Right atrium auricular region (tissue), 2 donors: Measurements from ENCODE around the gene MAP3K2. TPM values are rescaled to one million over a fixed set of nuclear protein-coding genes. Genes with fewer than 3 reads are reported as not detected.
"Not testable (repeated sequence)": the region's sequence is repeated elsewhere in the genome, so short reads cannot be mapped to it uniquely, and the experiment has no call there.

Source experiments
- DNase-seq: peaks from one replicate; pipeline ENCODE4 v3.0.0-alpha.2; 2019; ENCODE audit warnings: low spot score
- H3K27ac ChIP-seq, 2 donors: fragments of 200-600 bp; sonication (generic); 1 replicate in 1 of 2; 2 replicates in 1 of 2; pipeline ENCODE4 v1.5.1; 2016 to 2019
- H3K27me3 ChIP-seq, 2 donors: fragments of 200-600 bp; sonication (generic); one replicate each; pipeline versions ENCODE4 v1.5.1 to v1.6.0; 2017 to 2019
- H3K36me3 ChIP-seq: fragments of 200-600 bp; sonication (generic); one replicate; pipeline ENCODE4 v1.5.1; 2016
- H3K4me1 ChIP-seq, 2 donors: fragments of 200-600 bp; sonication (generic); one replicate each; pipeline versions ENCODE4 v1.5.1 to v1.6.0; 2017 to 2019
- H3K4me3 ChIP-seq, 2 donors: fragments of 200-600 bp; sonication (generic); 1 replicate in 1 of 2; 2 replicates in 1 of 2; pipeline ENCODE4 v1.5.1; 2017 to 2019; ENCODE audit warnings: mild to moderate bottlenecking in 1 of 2, moderate library complexity in 1 of 2
- H3K9me3 ChIP-seq, 2 donors: fragments of 200-600 bp; sonication (generic); one replicate each; pipeline ENCODE4 v1.5.1; 2019
- CTCF ChIP-seq, 2 donors: fragments of 200-600 bp; sonication (generic); IDR thresholded peaks; one replicate each; pipeline ENCODE4 v1.5.1; 2019; ENCODE audit warnings: antibody characterized with exemption in 2 of 2
- total RNA-seq, 2 donors: library from RNA; depleted of rRNA; stranded (reverse); fragments of >200 nt; gene quantifications; one replicate each; pipeline ENCODE4 v1.1.0, GENCODE V29; 2016

The MAP3K2 gene
- total RNA-seq, 2 donors from 2014 or later = 20.5 to 20.8 TPM

- Histone ChIP-seq H3K9me3 (peaks cover 0 to 5% of the 10 kb centered on the region in 2 donors), H3K27me3 (no peaks in the 10 kb centered on the region), H3K4me3 (no peak overlapping the region), H3K4me1 (peaks cover 0 to 41% of the 10 kb centered on the region in 2 donors), H3K27ac (peak overlapping the region; percentile 8 to 18), H3K36me3 (no peaks in the 10 kb centered on the region)
- TF ChIP-seq CTCF (IDR thresholded peaks at IDR 0.05) = no peak
- DNase-seq = no peak
These were observed 23.3 kb upstream of the MAP3K2 start for GRCh38 chr2:127410871-127411652.

- DNase-seq, H3K4me3 ChIP-seq, H3K36me3 ChIP-seq, H3K9me3 ChIP-seq, H3K27me3 ChIP-seq, H3K27ac ChIP-seq: not testable (repeated sequence)
- H3K4me1 ChIP-seq = peaks cover 0 to 43% of the 10 kb centered on the region in 2 donors
These were observed 21.9 kb upstream of the MAP3K2 start for GRCh38 chr2:127409716-127410115.

- no peak for DNase-seq
- no peaks in the 10 kb centered on the region for H3K27me3 ChIP-seq
- H3K36me3 ChIP-seq = no peaks in the 10 kb centered on the region
- no peak for TF ChIP-seq CTCF (IDR thresholded peaks at IDR 0.05)
- H3K9me3 ChIP-seq = peaks cover 0 to 5% of the 10 kb centered on the region in 2 donors
- peak overlapping the region; percentile 85 to 94 for H3K27ac ChIP-seq
- H3K4me3 ChIP-seq = peak overlapping the region; percentile 38 to 62
- H3K4me1 ChIP-seq = peaks cover 0 to 46% of the 10 kb centered on the region in 2 donors
These were observed 21.0 kb upstream of the MAP3K2 start for GRCh38 chr2:127408807-127409099.

- H3K4me1 ChIP-seq = peaks cover 0 to 46% of the 10 kb centered on the region in 2 donors
- peak overlapping the region; percentile 85 to 94 for H3K27ac ChIP-seq
- no peaks in the 10 kb centered on the region for H3K36me3 ChIP-seq
- H3K4me3 ChIP-seq = peak overlapping the region; percentile 38 to 62
- no peak for TF ChIP-seq CTCF (IDR thresholded peaks at IDR 0.05)
- peaks cover 0 to 5% of the 10 kb centered on the region in 2 donors for H3K9me3 ChIP-seq
- DNase-seq = peak; percentile 87
- no peaks in the 10 kb centered on the region for H3K27me3 ChIP-seq
These were observed 20.4 kb upstream of the MAP3K2 start for GRCh38 chr2:127408004-127408806.

GRCh38 chr2:127407661-127408003 lies 19.9 kb upstream of the MAP3K2 start:
- no peak for TF ChIP-seq CTCF (IDR thresholded peaks at IDR 0.05)
- Histone ChIP-seq H3K27ac (peak overlapping the region; percentile 85 to 94), H3K27me3 (no peaks in the 10 kb centered on the region), H3K36me3 (no peaks in the 10 kb centered on the region), H3K4me3 (peak overlapping the region; percentile 13 to 62), H3K9me3 (no peaks in the 10 kb centered on the region), H3K4me1 (peaks cover 0 to 46% of the 10 kb centered on the region in 2 donors)
- DNase-seq = no peak

GRCh38 chr2:127407091-127407490 lies 19.3 kb upstream of the MAP3K2 start:
- no peak for DNase-seq
- no peaks in the 10 kb centered on the region for H3K36me3 ChIP-seq
- H3K4me1 ChIP-seq = peaks cover 0 to 46% of the 10 kb centered on the region in 2 donors
- peak overlapping the region; percentile 85 to 94 for H3K27ac ChIP-seq
- no peak overlapping the region for H3K4me3 ChIP-seq
- no peak for TF ChIP-seq CTCF (IDR thresholded peaks at IDR 0.05)
- H3K27me3 ChIP-seq = no peaks in the 10 kb centered on the region
- no peaks in the 10 kb centered on the region for H3K9me3 ChIP-seq
